T-cell (primary cell): Measurements from ENCODE around the gene CYP1A2. TPM values are rescaled to one million over a fixed set of nuclear protein-coding genes. Genes with fewer than 3 reads are reported as not detected.
"Not testable (repeated sequence)": the region's sequence is repeated elsewhere in the genome, so short reads cannot be mapped to it uniquely, and the experiment has no call there.

Source experiments
- ATAC-seq, 4 experiments: fragments of 200-7000 bp in 3 of 4; fragments of 150-1000 bp in 1 of 4; cut with Tn5 transposase; replicated peaks in 1 of 4; 1 replicate in 3 of 4; 2 replicates in 1 of 4; pipeline ENCODE4 v1.10.0; 2021; ENCODE audit warnings: moderate library complexity in 3 of 4, mild to moderate bottlenecking in 2 of 4, moderate number of reproducible peaks in 1 of 4
- CTCF ChIA-PET, 2 donors: fragments of 300-600 bp; sonication (Branson Sonifier 250); formaldehyde crosslinking; loops; one replicate each; lab custom pipeline; 2022; ENCODE audit warnings: antibody characterized with exemption in 2 of 2; lab: Charles Lee
- POLR2A ChIA-PET, 2 donors: fragments of 300-600 bp; sonication (Branson Sonifier 250); formaldehyde crosslinking; loops; one replicate each; lab custom pipeline; 2022; ENCODE audit warnings: antibody characterized with exemption in 2 of 2; lab: Charles Lee
- DNase-seq, 35 experiments: peaks; one replicate each; pipeline versions ENCODE4 v3.0.0 to v3.0.0-alpha.2; 2013 to 2023
- H3K27ac ChIP-seq: one replicate; pipeline ENCODE4 v1.5.1; 2013; ENCODE audit warnings: low read length
- H3K27me3 ChIP-seq, 2 experiments: replicated peaks in 1 of 2; 1 replicate in 1 of 2; 2 replicates in 1 of 2; pipeline versions ENCODE4 v1.6.1 to v1.7.0; 2013; ENCODE audit warnings: low read length in 1 of 2, mixed read lengths in 1 of 2; ENCODE audit not compliant: control insufficient read depth in 2 of 2, insufficient read depth in 2 of 2; ENCODE audit errors: extremely low read depth in 1 of 2
- H3K36me3 ChIP-seq, 2 donors: 1 replicate in 1 of 2; 2 replicates in 1 of 2; pipeline versions ENCODE4 v1.6.1 to v1.7.0; 2013; ENCODE audit warnings: low read length in 1 of 2; ENCODE audit not compliant: control insufficient read depth in 2 of 2, insufficient read depth in 1 of 2; ENCODE audit errors: extremely low read depth in 1 of 2
- H3K4me1 ChIP-seq, 2 experiments: 1 replicate in 1 of 2; 2 replicates in 1 of 2; pipeline versions ENCODE4 v1.6.1 to v1.7.0; 2013; ENCODE audit warnings: low read length in 2 of 2, mixed read lengths in 1 of 2; ENCODE audit not compliant: insufficient read depth in 2 of 2, control insufficient read depth in 1 of 2; ENCODE audit errors: extremely low read depth in 1 of 2
- H3K4me3 ChIP-seq, 2 donors: 1 replicate in 1 of 2; 2 replicates in 1 of 2; pipeline versions ENCODE4 v1.5.1 to v1.7.0; 2013; ENCODE audit warnings: mild to moderate bottlenecking in 2 of 2, low read length in 1 of 2, moderate library complexity in 1 of 2; ENCODE audit not compliant: control insufficient read depth in 1 of 2; ENCODE audit errors: extremely low read depth in 1 of 2
- H3K9me3 ChIP-seq: 2 replicates; pipeline ENCODE4 v1.7.0; 2013
- H3K27ac Mint-ChIP-seq, 2 donors: one replicate each; pipeline ENCODE4 v1.8.0; 2020 to 2021; ENCODE audit warnings: mild to moderate bottlenecking in 2 of 2, mixed read lengths in 2 of 2
- H3K27me3 Mint-ChIP-seq, 2 donors: one replicate each; pipeline ENCODE4 v1.8.0; 2021 to 2022; ENCODE audit warnings: mixed read lengths in 2 of 2
- H3K36me3 Mint-ChIP-seq: one replicate; pipeline ENCODE4 v1.8.0; 2021; ENCODE audit warnings: mixed read lengths
- H3K4me1 Mint-ChIP-seq, 3 donors: one replicate each; pipeline ENCODE4 v1.8.0; 2020 to 2022; ENCODE audit warnings: mixed read lengths in 3 of 3, mild to moderate bottlenecking in 1 of 3
- H3K4me3 Mint-ChIP-seq, 3 donors: one replicate each; pipeline ENCODE4 v1.8.0; 2020 to 2022; ENCODE audit warnings: mild to moderate bottlenecking in 3 of 3, mixed read lengths in 3 of 3, moderate library complexity in 3 of 3
- H3K9me3 Mint-ChIP-seq, 3 donors: one replicate each; pipeline ENCODE4 v1.8.0; 2020 to 2022; ENCODE audit warnings: mixed read lengths in 3 of 3
- WGBS: methylation state at CpG from one replicate; pipeline ENCODE4 v1.1.5; 2013; ENCODE audit warnings: missing lambda C conversion rate; ENCODE audit not compliant: insufficient coverage; 5-methylcytosine and 5-hydroxymethylcytosine counted together
- total RNA-seq, 35 experiments: library from RNA in 6 of 35; stranded (reverse) in 6 of 35; fragments of 120-200 nt in 1 of 35; gene quantifications; one replicate each; pipeline versions ENCODE4 v1.2.1 to v1.2.4 and lab custom pipeline; 2013 to 2026

CYP1A2 gene
- total RNA-seq, 5 donors from 2014 or later (not counting 1 experiment from before 2014, with no cell fraction given): not detected

GRCh38 chr15:74730619-74731316 is 17.9 kb upstream of the CYP1A2 start:
- Mint-ChIP-seq H3K27ac (no peak overlapping the region), H3K4me1 (peaks cover 6 to 8% (median 7%) of the 10 kb centered on the region in 3 donors), H3K9me3 (no peaks in the 10 kb centered on the region), H3K36me3 (no peaks in the 10 kb centered on the region), H3K4me3 (no peak overlapping the region), H3K27me3 (peaks cover 25 to 48% of the 10 kb centered on the region in 2 donors)
- CTCF ChIA-PET: interaction anchor here in 1 of 2 donors (0.6 kb wide), 1 partner anchor 38 kb away, joined by 6 read pairs; no protein-coding TSS in a partner anchor
- H3K36me3 ChIP-seq: no peaks in the 10 kb centered on the region
- H3K4me3 ChIP-seq: no peak overlapping the region
- ATAC-seq (no peak), DNase-seq (no peak)
- no peaks in the 10 kb centered on the region for H3K9me3 ChIP-seq
- H3K27me3 ChIP-seq: peaks cover 5 to 53% of the 10 kb centered on the region in 2 experiments
- H3K27ac ChIP-seq: no peak overlapping the region
- WGBS: 100% methylated on average over 1 of the region's 7 CpGs
- POLR2A ChIA-PET: no interaction called here
- peaks cover 3 to 13% of the 10 kb centered on the region in 2 experiments for H3K4me1 ChIP-seq

- Histone ChIP-seq H3K27ac (no peak overlapping the region), H3K9me3 (no peaks in the 10 kb centered on the region), H3K36me3 (no peaks in the 10 kb centered on the region), H3K4me3 (no peak overlapping the region), H3K4me1 (no peaks in the 10 kb centered on the region), H3K27me3 (peaks cover 2 to 39% of the 10 kb centered on the region in 2 experiments)
- Mint-ChIP-seq H3K4me1 (no peaks in the 10 kb centered on the region), H3K4me3 (no peak overlapping the region), H3K36me3 (no peaks in the 10 kb centered on the region), H3K27ac (no peak overlapping the region), H3K27me3 (peaks cover 30 to 57% of the 10 kb centered on the region in 2 donors), H3K9me3 (peaks cover 0 to 4% (median under 1%) of the 10 kb centered on the region in 3 donors)
- DNase-seq (no peak), ATAC-seq (no peak)
- POLR2A ChIA-PET: interaction anchor here in 1 of 2 donors (0.6 kb wide), 1 partner anchor 137 kb away, joined by 3 read pairs; no protein-coding TSS in a partner anchor
- WGBS: 73% methylated on average over 3 of the region's 5 CpGs
- CTCF ChIA-PET: no interaction called here
Observed at GRCh38 chr15:74732846-74733245, 15.8 kb upstream of the CYP1A2 start.

GRCh38 chr15:74733269-74733668 is 15.4 kb upstream of the CYP1A2 start:
- Histone ChIP-seq H3K4me1 (no peaks in the 10 kb centered on the region), H3K4me3 (no peak overlapping the region), H3K9me3 (no peaks in the 10 kb centered on the region), H3K36me3 (no peaks in the 10 kb centered on the region), H3K27ac (no peak overlapping the region), H3K27me3 (peaks cover 2 to 35% of the 10 kb centered on the region in 2 experiments)
- ChIA-PET POLR2A (interaction anchor here (0.6 to 0.7 kb wide), 2 partner anchors 136 to 702 kb away, joined by 3 read pairs; no protein-coding TSS in a partner anchor), CTCF (no interaction called here)
- 91% methylated on average over 3 of the region's 3 CpGs for WGBS
- H3K27ac Mint-ChIP-seq: no peak overlapping the region
- no peak overlapping the region for H3K4me3 Mint-ChIP-seq
- peaks cover 2 to 9% (median 4%) of the 10 kb centered on the region in 3 donors for H3K9me3 Mint-ChIP-seq
- DNase-seq (no peak), ATAC-seq (no peak)
- H3K4me1 Mint-ChIP-seq: no peaks in the 10 kb centered on the region
- peaks cover 30 to 57% of the 10 kb centered on the region in 2 donors for H3K27me3 Mint-ChIP-seq
- H3K36me3 Mint-ChIP-seq: no peaks in the 10 kb centered on the region

- no peaks in the 10 kb centered on the region for H3K4me1 Mint-ChIP-seq
- Histone ChIP-seq H3K36me3 (no peaks in the 10 kb centered on the region), H3K27me3 (peaks cover 2 to 37% of the 10 kb centered on the region in 2 experiments), H3K4me1 (no peaks in the 10 kb centered on the region), H3K27ac (no peak overlapping the region), H3K4me3 (no peak overlapping the region), H3K9me3 (no peaks in the 10 kb centered on the region)
- ATAC-seq (no peak), DNase-seq (no peak)
- peaks cover 2 to 9% (median 5%) of the 10 kb centered on the region in 3 donors for H3K9me3 Mint-ChIP-seq
- no peak overlapping the region for H3K4me3 Mint-ChIP-seq
- no peak overlapping the region for H3K27ac Mint-ChIP-seq
- CTCF ChIA-PET: no interaction called here
- peaks cover 25 to 54% of the 10 kb centered on the region in 2 donors for H3K27me3 Mint-ChIP-seq
- no peaks in the 10 kb centered on the region for H3K36me3 Mint-ChIP-seq
- WGBS: no CpG with 5 or more reads among the region's 3 CpGs
- POLR2A ChIA-PET: interaction anchor here in 1 of 2 donors (0.5 kb wide), 1 partner anchor 51 kb away, joined by 8 read pairs; no protein-coding TSS in a partner anchor
Observed at GRCh38 chr15:74735305-74735704, 13.3 kb upstream of the CYP1A2 start.

GRCh38 chr15:74738239-74738638 is 10.4 kb upstream of the CYP1A2 start:
- H3K9me3 Mint-ChIP-seq, H3K36me3 Mint-ChIP-seq, H3K9me3 ChIP-seq, H3K4me1 Mint-ChIP-seq, H3K4me3 Mint-ChIP-seq, DNase-seq, H3K4me1 ChIP-seq, ATAC-seq, H3K4me3 ChIP-seq, POLR2A ChIA-PET, CTCF ChIA-PET, H3K36me3 ChIP-seq, H3K27ac ChIP-seq, H3K27ac Mint-ChIP-seq: not testable (repeated sequence)
- H3K27me3 Mint-ChIP-seq: peaks cover 33 to 47% of the 10 kb centered on the region in 2 donors
- H3K27me3 ChIP-seq: peaks cover 2 to 18% of the 10 kb centered on the region in 2 experiments
- WGBS: 86% methylated on average over 2 of the region's 5 CpGs

- no peak overlapping the region for H3K4me3 Mint-ChIP-seq
- Histone ChIP-seq H3K27ac (no peak overlapping the region), H3K4me1 (no peaks in the 10 kb centered on the region), H3K36me3 (no peaks in the 10 kb centered on the region), H3K27me3 (peaks cover 0 to 12% of the 10 kb centered on the region in 2 experiments), H3K4me3 (no peak overlapping the region), H3K9me3 (no peaks in the 10 kb centered on the region)
- no peak overlapping the region for H3K27ac Mint-ChIP-seq
- ChIA-PET CTCF (interaction anchor here in 1 of 2 donors (0.7 kb wide), 1 partner anchor 16 kb away, joined by 3 read pairs; no protein-coding TSS in a partner anchor), POLR2A (no interaction called here)
- H3K9me3 Mint-ChIP-seq: peaks cover 2 to 6% (median 5%) of the 10 kb centered on the region in 3 donors
- no peaks in the 10 kb centered on the region for H3K36me3 Mint-ChIP-seq
- H3K4me1 Mint-ChIP-seq: no peaks in the 10 kb centered on the region
- H3K27me3 Mint-ChIP-seq: peaks cover 16 to 18% of the 10 kb centered on the region in 2 donors
- 89% methylated on average over 5 of the region's 5 CpGs for WGBS
- ATAC-seq: no peak
- DNase-seq: no peak
Observed at GRCh38 chr15:74742422-74742821, 6.2 kb upstream of the CYP1A2 start.
